DMS114 treated with DMSO at 0.1 percent for 48 hours (cell line): ENCODE data around the gene CYP2J2.
"Not testable (repeated sequence)": the region's sequence is repeated elsewhere in the genome, so short reads cannot be mapped to it uniquely, and the experiment has no call there.

Experiments
- DNase-seq: peaks from one replicate; lab custom pipeline; 2025; ENCODE audit not compliant: unreplicated experiment; lab: John Stamatoyannopoulos, UW

Gene CYP2J2

DNA sequence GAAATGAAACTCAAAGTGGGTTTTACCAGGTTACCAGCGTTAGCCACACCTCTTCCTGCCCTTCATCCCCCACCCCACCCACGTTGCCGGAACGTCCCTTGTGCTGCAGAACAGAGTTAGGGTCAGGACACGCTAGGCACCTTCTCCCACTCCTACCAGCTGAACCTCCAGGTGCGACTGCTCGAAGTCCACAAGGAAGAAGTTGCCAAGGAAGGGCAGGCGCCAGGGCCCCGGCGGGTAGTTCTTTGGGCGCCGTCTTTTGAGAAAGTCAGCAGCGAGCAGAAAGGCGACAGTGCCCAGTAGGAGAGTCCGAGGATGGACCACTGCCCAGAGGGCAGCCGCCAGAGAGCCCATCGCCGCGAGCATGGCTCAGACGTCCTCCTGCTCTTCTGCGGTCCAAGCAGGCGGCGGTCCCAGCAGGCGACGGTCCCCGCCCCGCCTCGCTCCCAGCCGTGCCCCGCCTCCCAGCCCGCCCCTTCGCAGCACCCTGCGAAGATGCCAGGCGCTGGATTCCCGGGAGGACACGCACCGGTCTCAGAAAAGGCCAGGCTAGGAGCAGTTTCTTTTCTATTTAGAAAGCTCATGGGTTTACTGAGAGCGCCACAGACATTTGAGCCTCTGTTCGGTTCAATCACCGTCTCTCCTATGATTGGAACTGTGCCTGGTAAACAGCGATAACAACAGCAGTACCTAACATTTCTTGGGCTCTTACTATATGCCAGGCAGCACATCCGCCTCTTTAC lies at the start of gene CYP2J2:
Gene CYP2J2, minus strand, starts transcription at position 393 of the 743 bp plus-strand sequence. Its CDS starts 27 bp downstream, at position 366.
- no peak for DNase-seq

- DNase-seq: no peak
Observed at GRCh38 chr1:59973719-59974118, 47.1 kb upstream of the CYP2J2 start.

DNA sequence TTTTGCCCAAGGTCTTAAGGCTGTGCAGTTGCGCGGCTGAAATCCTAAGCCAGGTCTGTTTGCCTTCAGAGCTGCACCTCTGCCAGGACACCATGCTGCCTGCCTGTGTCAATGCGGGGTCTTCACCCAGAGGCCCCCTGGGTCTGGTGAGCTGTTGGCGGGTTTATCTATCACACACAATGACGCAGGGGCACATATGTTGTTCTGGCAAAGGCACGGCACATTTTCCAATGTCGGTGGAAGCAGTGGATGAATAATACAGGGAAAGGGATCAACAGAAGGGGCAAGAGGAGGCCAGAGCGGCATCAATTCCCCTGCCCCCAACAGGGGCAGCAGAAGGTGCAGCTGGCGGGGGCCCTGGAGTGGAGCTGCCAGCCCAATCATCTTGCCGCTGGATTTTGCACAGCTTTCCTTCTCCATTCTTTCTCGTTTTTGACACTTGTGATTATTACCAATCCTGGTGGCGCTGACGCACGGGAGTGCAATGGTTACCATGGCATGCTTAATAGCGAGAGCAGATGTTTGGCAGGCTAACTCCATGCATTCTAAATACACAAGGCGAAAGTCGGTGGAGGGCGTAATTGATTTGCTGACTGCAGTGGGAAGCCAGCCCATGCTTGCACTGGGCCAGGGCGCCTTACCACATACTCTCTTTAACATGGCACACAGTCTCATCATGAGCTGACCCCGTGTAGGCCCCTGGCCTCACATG lies 45.8 kb upstream of the CYP2J2 start:
- no peak for DNase-seq

- DNase-seq: peak; percentile 56
Observed at GRCh38 chr1:59971464-59971911, 44.9 kb upstream of the CYP2J2 start.

- not testable (repeated sequence) for DNase-seq
Observed at GRCh38 chr1:59969542-59970175, 43.1 kb upstream of the CYP2J2 start.

- not testable (repeated sequence) for DNase-seq
Observed at GRCh38 chr1:59968746-59969145, 42.2 kb upstream of the CYP2J2 start.

- DNase-seq: no peak
Observed at GRCh38 chr1:59967780-59968179, 41.2 kb upstream of the CYP2J2 start.

DNA sequence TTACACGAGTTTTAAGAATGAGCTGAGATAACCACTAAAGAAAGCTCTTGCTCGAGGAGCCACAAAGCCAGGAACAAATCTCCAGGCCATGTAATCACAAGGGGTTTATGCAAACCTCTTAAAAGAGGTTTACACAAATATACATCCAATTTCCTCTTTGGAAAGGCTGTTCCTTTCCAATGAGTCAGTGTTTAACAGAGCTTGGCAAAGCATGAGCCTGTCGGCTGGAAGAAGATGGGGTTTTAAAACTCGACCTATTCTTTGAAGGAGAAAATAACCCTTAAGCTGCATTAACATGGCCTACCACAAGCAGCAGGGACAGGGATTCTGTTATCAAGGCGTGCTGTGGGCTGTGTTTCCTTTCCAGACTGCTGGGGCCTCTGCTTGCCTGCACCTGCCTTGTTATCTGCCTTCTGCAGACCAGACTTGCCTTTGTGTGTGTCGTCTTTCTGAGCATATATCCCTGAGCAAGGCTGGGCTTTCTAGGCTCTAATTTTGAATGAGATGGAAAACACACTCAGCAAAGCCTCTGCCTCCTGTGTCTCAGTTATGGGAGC lies 40.6 kb upstream of the CYP2J2 start:
- DNase-seq: no peak

- no peak for DNase-seq
Observed at GRCh38 chr1:59952065-59952464, 25.5 kb upstream of the CYP2J2 start.

DNA sequence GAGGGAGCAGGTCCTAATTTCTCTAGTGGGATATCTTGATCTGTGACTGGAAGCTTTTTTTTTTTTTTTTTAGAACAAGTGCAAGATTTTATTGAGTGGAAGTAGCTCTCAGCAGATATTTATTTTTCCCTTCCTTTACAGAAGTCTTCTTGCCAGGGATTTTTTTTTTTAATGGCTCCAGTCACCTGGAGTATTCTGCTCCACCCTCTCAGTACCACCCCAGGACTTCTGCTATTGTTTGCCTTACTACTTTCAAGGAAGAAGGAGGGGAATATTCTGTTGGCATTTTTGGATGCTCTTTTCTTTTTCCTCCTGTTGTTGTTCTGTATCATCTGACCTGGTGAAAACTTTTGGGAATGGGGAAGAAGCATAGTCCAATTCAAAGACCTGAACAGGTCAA lies 23.1 kb upstream of the CYP2J2 start:
- DNase-seq: no peak

GRCh38 chr1:59948990-59949389 lies 22.4 kb upstream of the CYP2J2 start:
- no peak for DNase-seq

DNA sequence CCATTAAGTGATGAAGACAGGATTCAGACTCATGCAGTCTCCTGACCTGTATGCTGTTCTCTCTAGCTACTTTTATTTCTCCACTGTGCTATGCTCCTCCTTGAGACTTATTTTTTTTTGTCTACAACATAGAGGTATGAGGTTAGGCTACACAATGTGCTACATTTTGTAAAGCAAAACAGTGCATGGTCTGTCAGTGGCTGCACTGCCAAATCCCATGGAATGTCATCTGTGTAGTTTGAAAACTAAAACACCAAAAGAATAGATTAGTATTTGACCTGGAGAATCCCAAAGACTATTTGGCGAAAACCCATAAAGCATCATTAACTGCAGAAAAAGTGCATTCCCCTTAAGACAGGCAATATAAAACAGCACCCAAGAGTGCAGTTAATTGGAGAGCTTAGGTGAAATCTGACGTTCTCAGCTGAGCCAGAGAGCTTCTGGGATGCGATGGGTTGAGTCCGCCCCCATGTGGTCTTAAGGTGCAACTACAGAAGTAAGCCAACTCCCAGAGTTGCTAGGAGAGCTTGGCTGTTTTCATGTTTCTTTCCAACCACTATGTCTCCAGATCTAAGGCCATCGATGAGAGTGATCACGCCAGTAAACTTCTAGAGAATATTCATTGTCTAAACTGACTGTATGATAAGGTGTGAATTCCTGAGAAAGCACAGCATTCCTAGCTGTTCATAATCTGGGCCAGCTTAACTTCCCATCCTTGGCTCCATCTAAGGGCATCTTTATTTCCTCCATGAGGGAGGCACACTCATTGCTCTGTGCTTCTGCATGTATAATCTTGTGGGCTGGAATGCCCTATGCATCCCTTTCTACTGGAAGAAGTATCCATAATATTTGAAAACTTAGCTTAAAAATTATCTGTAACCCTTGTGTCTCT lies 20.7 kb upstream of the CYP2J2 start:
- DNase-seq: peak; percentile 57

DNA sequence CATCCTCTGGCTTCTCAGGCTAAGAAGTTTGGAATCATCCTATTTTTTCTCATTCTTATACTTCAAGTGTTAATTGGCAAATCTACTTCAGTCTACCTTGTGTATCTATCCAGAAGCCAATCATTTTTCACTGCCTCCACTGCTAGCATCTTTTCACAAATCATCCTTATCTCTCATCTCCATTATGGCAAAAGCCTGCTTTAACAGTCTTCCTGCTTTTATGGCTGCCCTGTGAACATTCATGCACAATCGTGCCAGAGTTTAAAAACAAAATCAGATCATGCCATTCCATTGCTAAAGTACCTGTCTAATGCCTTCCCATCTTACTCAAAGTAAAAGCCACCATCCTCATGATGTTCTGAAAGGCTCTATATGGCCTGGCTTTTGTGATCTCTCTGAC lies 19.2 kb upstream of the CYP2J2 start:
- DNase-seq: no peak

GRCh38 chr1:59939393-59939792 lies 12.8 kb upstream of the CYP2J2 start:
- DNase-seq: no peak

- no peak for DNase-seq
Observed at GRCh38 chr1:59937636-59938210, 11.2 kb upstream of the CYP2J2 start.

DNA sequence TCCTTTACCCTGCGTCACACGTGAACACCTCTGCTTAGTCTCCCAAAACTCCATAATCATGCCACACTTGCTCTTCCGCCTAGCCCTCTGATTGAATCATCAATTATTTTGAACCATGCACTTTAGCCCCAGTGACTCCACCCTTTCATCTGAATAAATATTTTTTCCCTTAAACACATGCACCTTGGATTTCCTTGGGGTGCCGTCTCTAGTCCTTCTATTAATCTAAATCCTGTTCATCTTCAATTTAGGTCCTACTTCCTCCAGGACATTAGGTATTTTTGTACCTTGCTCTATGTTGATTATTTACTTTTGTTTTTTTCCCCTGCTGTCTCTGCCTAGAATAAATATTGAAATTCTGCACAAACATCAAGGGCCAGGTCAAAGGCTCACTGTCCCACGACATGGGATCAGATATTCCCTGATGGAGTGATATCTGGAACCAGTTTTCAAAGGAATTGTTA lies 9.8 kb upstream of the CYP2J2 start:
- DNase-seq: no peak

GRCh38 chr1:59928996-59929395 lies 2.4 kb upstream of the CYP2J2 start:
- no peak for DNase-seq

GRCh38 chr1:59927213-59927612 lies 640 bp upstream of the CYP2J2 start:
- DNase-seq: no peak

GRCh38 chr1:59924653-59925052 lies 1.9 kb downstream of the CYP2J2 start:
- no peak for DNase-seq

DNA sequence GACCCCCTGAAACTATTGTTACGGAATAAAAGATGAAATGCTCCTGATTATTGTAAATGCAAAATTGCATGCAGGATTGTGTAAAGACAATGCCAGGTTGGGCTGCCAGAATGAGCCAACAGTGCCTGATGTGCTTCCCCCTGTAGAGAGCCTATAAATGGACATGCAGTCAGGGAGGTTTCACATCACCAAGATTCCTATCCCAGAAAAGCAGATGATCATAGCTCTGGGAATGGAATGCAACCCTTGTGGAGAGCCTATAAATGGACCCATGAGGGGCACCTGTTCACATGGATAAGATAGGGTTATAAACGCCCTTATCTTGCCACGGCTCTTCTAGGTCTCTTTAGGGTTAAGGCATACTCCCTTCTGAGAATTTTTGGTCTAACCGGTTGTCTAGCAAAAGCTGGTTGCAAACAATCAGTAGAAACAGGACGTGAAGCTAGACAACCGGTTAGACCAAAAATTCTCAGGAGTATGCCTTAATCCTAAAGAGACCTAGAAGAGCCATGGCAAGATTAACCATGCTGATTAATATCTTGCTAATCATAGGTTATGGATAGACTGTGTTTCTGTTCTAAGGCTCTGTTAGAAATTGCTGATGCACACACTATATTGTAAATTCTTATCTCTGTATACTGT lies 5.2 kb downstream of the CYP2J2 start:
- DNase-seq: not testable (repeated sequence)
